PC-3 (cell line): ENCODE results near the gene CACNA1C. TPM values are rescaled to one million over a fixed set of nuclear protein-coding genes. Genes with fewer than 3 reads are reported as not detected.

Experiments used
- ATAC-seq: fragments of 200-7000 bp; cut with Tn5 transposase; 2 replicates; pipeline ENCODE4 v1.9.1; 2020; ENCODE audit warnings: mild to moderate bottlenecking, moderate library complexity
- BruUV-seq: library from RNA; stranded (reverse); fragments of 400-500 nt; replicated peaks from 2 replicates; lab custom pipeline; 2021; lab: Mats Ljungman, UMichigan
- CTCF ChIA-PET: fragments of 300-600 bp; sonication (Branson Sonifier 250); formaldehyde crosslinking; loops from one replicate; lab custom pipeline; 2022; ENCODE audit warnings: antibody characterized with exemption; lab: Charles Lee
- POLR2A ChIA-PET: fragments of 300-600 bp; sonication (Branson Sonifier 250); formaldehyde crosslinking; loops from one replicate; lab custom pipeline; 2022; ENCODE audit warnings: antibody characterized with exemption; ENCODE audit not compliant: unreplicated experiment; lab: Charles Lee
- DNase-seq: peaks from one replicate; pipeline ENCODE4 v3.0.0-alpha.2; 2015
- H2AFZ ChIP-seq: fragments of 300-600 bp; sonication (generic); 2 replicates; pipeline ENCODE4 v1.6.0; 2016; ENCODE audit warnings: antibody characterized with exemption, low read length
- H3F3A ChIP-seq: fragments of 300-600 bp; sonication (generic); one replicate; pipeline ENCODE4 v1.6.0; 2017; ENCODE audit warnings: antibody characterized with exemption, low read length, control low read depth, mild to moderate bottlenecking; ENCODE audit not compliant: unreplicated experiment
- H3K27ac ChIP-seq: fragments of 300-600 bp; sonication (generic); 2 replicates; pipeline ENCODE4 v1.5.1; 2016; ENCODE audit warnings: mild to moderate bottlenecking, low read length
- H3K27me3 ChIP-seq: fragments of 300-600 bp; sonication (generic); 2 replicates; pipeline ENCODE4 v1.6.1; 2016; ENCODE audit warnings: low read length, mixed read lengths
- H3K36me3 ChIP-seq: fragments of 300-600 bp; sonication (generic); 2 replicates; pipeline ENCODE4 v1.6.1; 2016; ENCODE audit warnings: low read depth, mixed run types, low read length, mixed read lengths
- H3K4me1 ChIP-seq: fragments of 300-600 bp; sonication (generic); 2 replicates; pipeline ENCODE4 v1.5.1; 2016; ENCODE audit warnings: low read length; ENCODE audit not compliant: insufficient read depth
- H3K4me2 ChIP-seq: fragments of 300-600 bp; sonication (generic); 2 replicates; pipeline ENCODE4 v1.6.0; 2016; ENCODE audit warnings: low read length
- H3K4me3 ChIP-seq: fragments of 300-600 bp; sonication (generic); 2 replicates; pipeline ENCODE4 v1.5.1; 2016; ENCODE audit warnings: mild to moderate bottlenecking, low read length, mixed read lengths
- H3K79me2 ChIP-seq: fragments of 300-600 bp; sonication (generic); 2 replicates; pipeline ENCODE4 v1.6.1; 2017; ENCODE audit warnings: low read length, mixed read lengths
- H3K9ac ChIP-seq: fragments of 300-600 bp; sonication (generic); 2 replicates; pipeline ENCODE4 v1.6.0; 2016; ENCODE audit warnings: mild to moderate bottlenecking, low read length
- H3K9me2 ChIP-seq: fragments of 300-600 bp; sonication (generic); replicated peaks from 2 replicates; pipeline ENCODE4 v1.6.1; 2016; ENCODE audit warnings: mixed run types, low read length, mixed read lengths
- H3K9me3 ChIP-seq: fragments of 300-600 bp; sonication (generic); 2 replicates; pipeline ENCODE4 v1.6.1; 2016; ENCODE audit warnings: low read length, mixed read lengths
- H4K20me1 ChIP-seq: fragments of 300-600 bp; sonication (generic); 2 replicates; pipeline ENCODE4 v1.6.1; 2016; ENCODE audit warnings: low read length, mixed read lengths
- CTCF ChIP-seq: fragments of 300-600 bp; sonication (generic); conservative IDR thresholded peaks from 2 replicates; pipeline ENCODE4 v1.5.1; 2017; ENCODE audit warnings: antibody characterized with exemption, low read depth, mild to moderate bottlenecking, low read length
- EZH2 ChIP-seq: fragments of 300-600 bp; sonication (generic); IDR thresholded peaks from one replicate; pipeline ENCODE4 v1.6.1; 2017; ENCODE audit warnings: antibody characterized with exemption, mild to moderate bottlenecking, low read length; ENCODE audit not compliant: unreplicated experiment
- EZH2phosphoT487 ChIP-seq: fragments of 300-600 bp; sonication (generic); IDR thresholded peaks from 2 replicates; pipeline ENCODE4 v1.6.1; 2018; ENCODE audit warnings: mild to moderate bottlenecking, antibody characterized with exemption, low read length, borderline replicate concordance
- intact Hi-C: fragments of 100-400 bp; cut with micrococcal nuclease; formaldehyde crosslinking; loops from 2 replicates; pipeline ENCODE4 v1.9.0; 2023
- total RNA-seq: library from RNA; depleted of rRNA; stranded (reverse); fragments of >200 nt; gene quantifications from 2 replicates; pipeline ENCODE4 v1.2.3, GENCODE V29; 2014

Gene CACNA1C
- total RNA-seq, 1 experiment from 2014 or later: not detected

GRCh38 chr12:2622460-2622859 is 569.7 kb downstream of the CACNA1C start:
- BruUV-seq: no TSS peak
- Histone ChIP-seq H2AFZ (no peak overlapping the region), H3K27me3 (peaks cover 76% of the 10 kb centered on the region), H3F3A (no peaks in the 10 kb centered on the region), H4K20me1 (no peaks in the 10 kb centered on the region), H3K79me2 (no peaks in the 10 kb centered on the region), H3K4me1 (no peaks in the 10 kb centered on the region), H3K4me3 (no peak overlapping the region), H3K9me2 (no peaks in the 10 kb centered on the region), H3K27ac (no peak overlapping the region), H3K9ac (no peak overlapping the region), H3K4me2 (no peak overlapping the region), H3K9me3 (no peaks in the 10 kb centered on the region), H3K36me3 (no peaks in the 10 kb centered on the region)
- TF ChIP-seq CTCF (no peak), EZH2phosphoT487 (no peak), EZH2 (no peak)
- ATAC-seq: no peak
- ChIA-PET POLR2A (no interaction called here), CTCF (no interaction called here)
- intact Hi-C loops: no loop called here
- no peak for DNase-seq

- intact Hi-C loops: no loop called here
- ChIA-PET CTCF (no interaction called here), POLR2A (no interaction called here)
- H3K27ac ChIP-seq: no peak overlapping the region
- TF ChIP-seq CTCF (no peak), EZH2 (no peak), EZH2phosphoT487 (no peak)
- no peaks in the 10 kb centered on the region for H3K9me2 ChIP-seq
- no peak overlapping the region for H2AFZ ChIP-seq
- no peaks in the 10 kb centered on the region for H3K9me3 ChIP-seq
- no peaks in the 10 kb centered on the region for H3K36me3 ChIP-seq
- no peaks in the 10 kb centered on the region for H3K79me2 ChIP-seq
- DNase-seq (no peak), ATAC-seq (no peak)
- BruUV-seq: no TSS peak
- H3K9ac ChIP-seq: no peak overlapping the region
- no peaks in the 10 kb centered on the region for H3F3A ChIP-seq
- no peaks in the 10 kb centered on the region for H3K4me1 ChIP-seq
- no peak overlapping the region for H3K4me2 ChIP-seq
- H4K20me1 ChIP-seq: no peaks in the 10 kb centered on the region
- no peak overlapping the region for H3K4me3 ChIP-seq
- H3K27me3 ChIP-seq: peaks cover 79% of the 10 kb centered on the region
Measured at GRCh38 chr12:2623472-2623871, 570.7 kb downstream of the CACNA1C start.

- Histone ChIP-seq H3K4me3 (no peak overlapping the region), H3K9me3 (no peaks in the 10 kb centered on the region), H3K27ac (no peak overlapping the region), H3K27me3 (peaks cover 77% of the 10 kb centered on the region), H2AFZ (no peak overlapping the region), H3K36me3 (no peaks in the 10 kb centered on the region), H3K4me2 (no peak overlapping the region), H3F3A (no peaks in the 10 kb centered on the region), H3K79me2 (no peaks in the 10 kb centered on the region), H4K20me1 (no peaks in the 10 kb centered on the region), H3K4me1 (no peaks in the 10 kb centered on the region), H3K9ac (no peak overlapping the region), H3K9me2 (no peaks in the 10 kb centered on the region)
- BruUV-seq: no TSS peak
- no peak for TF ChIP-seq EZH2phosphoT487
- TF ChIP-seq CTCF: peak; percentile 56
- ChIA-PET POLR2A (no interaction called here), CTCF (no interaction called here)
- DNase-seq (peak; percentile 65), ATAC-seq (no peak)
- intact Hi-C loops: no loop called here
Measured at GRCh38 chr12:2624543-2625288, 571.9 kb downstream of the CACNA1C start.
